HepG2 (cell line): ENCODE measurements around the gene TMEM132D.

Source experiments
- CHD2 ChIP-seq: IDR thresholded peaks from 2 replicates; pipeline ENCODE4 v1.6.1; 2011; ENCODE audit warnings: low read depth, low read length, improper control_type of control experiment
- FOXA3 ChIP-seq: IDR thresholded peaks from 2 replicates; pipeline ENCODE4 v1.6.1; 2016; ENCODE audit warnings: missing genetic modification reagents, missing compliant biosample characterization
- TBL1XR1 ChIP-seq: fragments of 150-350 bp; IDR thresholded peaks from 2 replicates; pipeline ENCODE4 v1.6.1; 2014; ENCODE audit warnings: borderline replicate concordance, low read length; ENCODE audit not compliant: partially characterized antibody
- ZNF274 ChIP-seq: sonication (generic); formaldehyde crosslinking; IDR thresholded peaks from 2 replicates; pipeline ENCODE4 v1.5.1; 2020; ENCODE audit warnings: mild to moderate bottlenecking, missing genetic modification reagents
- ZNF670 ChIP-seq: sonication (generic); formaldehyde crosslinking; IDR thresholded peaks from 2 replicates; pipeline ENCODE4 v1.8.0; 2022; ENCODE audit warnings: mild to moderate bottlenecking, missing genetic modification reagents, borderline replicate concordance
- ZSCAN29 ChIP-seq: sonication (generic); formaldehyde crosslinking; conservative IDR thresholded peaks from 2 replicates; pipeline ENCODE4 v1.4.0; 2020; ENCODE audit warnings: mild to moderate bottlenecking, missing genetic modification reagents
- ZSCAN31 ChIP-seq: sonication (generic); formaldehyde crosslinking; IDR thresholded peaks from 2 replicates; pipeline ENCODE4 v1.5.0; 2020; ENCODE audit warnings: low read depth, mild to moderate bottlenecking, missing genetic modification reagents
- TF ChIP-seq, protein P1 (sequence below): sonication (generic); formaldehyde crosslinking; IDR thresholded peaks from 2 replicates; pipeline ENCODE4 v1.5.0; 2020; ENCODE audit warnings: mild to moderate bottlenecking, missing genetic modification reagents, moderate library complexity
- TF ChIP-seq, protein P2 (sequence below): sonication (generic); formaldehyde crosslinking; IDR thresholded peaks from 2 replicates; pipeline ENCODE4 v1.5.1; 2020; ENCODE audit warnings: mild to moderate bottlenecking, missing genetic modification reagents, moderate library complexity
- TF ChIP-seq, protein P3 (sequence below): IDR thresholded peaks from 2 replicates; pipeline ENCODE4 v1.6.1; 2016; ENCODE audit warnings: low read depth, missing genetic modification reagents, missing compliant biosample characterization
- TF ChIP-seq, protein P4 (sequence below): sonication (generic); formaldehyde crosslinking; IDR thresholded peaks from 2 replicates; pipeline ENCODE4 v1.4.0; 2020; ENCODE audit warnings: missing genetic modification reagents

DNA sequence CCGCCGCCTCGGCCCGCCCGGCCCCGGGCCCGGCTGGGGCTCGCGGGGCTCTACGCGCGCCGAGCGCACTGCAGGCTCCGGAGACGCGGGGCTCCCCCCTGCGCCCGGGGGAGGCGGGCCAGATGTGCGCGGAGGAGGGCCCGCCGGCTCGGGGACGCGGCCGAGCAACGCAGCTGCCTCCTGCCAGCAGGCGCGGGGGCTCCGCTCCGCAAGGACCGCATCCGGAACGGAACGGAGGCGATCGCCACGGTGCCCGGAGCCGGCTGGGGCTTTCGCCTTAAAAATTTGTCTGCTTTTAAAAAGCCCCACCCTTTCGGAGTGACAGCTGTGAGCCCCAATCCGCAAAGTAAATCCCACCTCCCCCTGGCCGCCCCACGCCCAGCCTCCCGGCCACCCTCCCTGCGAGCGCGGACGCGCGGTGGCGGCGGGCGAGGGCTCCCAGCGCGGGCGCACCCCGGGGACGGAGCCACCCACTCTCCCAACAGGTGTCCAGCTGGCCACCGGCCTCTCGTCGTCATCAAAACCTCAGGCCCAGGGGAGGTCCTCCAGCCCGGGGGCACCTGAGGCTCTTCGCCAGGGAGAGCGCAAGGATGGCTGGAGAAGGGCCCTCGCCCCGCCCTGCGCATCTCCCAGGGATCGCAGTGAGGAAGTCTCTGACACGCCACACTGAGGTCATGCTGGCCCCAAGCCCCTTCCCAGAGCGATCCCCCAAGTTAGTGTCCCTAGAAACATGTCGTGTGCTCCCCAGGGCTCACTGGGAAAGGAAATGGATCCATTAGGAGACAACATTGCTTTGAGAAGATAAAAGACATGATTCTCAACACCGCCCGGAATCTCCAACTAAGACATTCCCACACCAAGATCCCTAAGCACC lies at the start of gene TMEM132D:
- TF ChIP-seq ZNF670 (no peak), ZSCAN31 (CRISPR knock-in tag) (no peak), FOXA3 (CRISPR knock-in tag) (no peak), ZSCAN29 (CRISPR knock-in tag) (no peak), TBL1XR1 (no peak), ZNF274 (CRISPR knock-in tag) (no peak), CHD2 (no peak)
- TF ChIP-seq, protein P1, sequence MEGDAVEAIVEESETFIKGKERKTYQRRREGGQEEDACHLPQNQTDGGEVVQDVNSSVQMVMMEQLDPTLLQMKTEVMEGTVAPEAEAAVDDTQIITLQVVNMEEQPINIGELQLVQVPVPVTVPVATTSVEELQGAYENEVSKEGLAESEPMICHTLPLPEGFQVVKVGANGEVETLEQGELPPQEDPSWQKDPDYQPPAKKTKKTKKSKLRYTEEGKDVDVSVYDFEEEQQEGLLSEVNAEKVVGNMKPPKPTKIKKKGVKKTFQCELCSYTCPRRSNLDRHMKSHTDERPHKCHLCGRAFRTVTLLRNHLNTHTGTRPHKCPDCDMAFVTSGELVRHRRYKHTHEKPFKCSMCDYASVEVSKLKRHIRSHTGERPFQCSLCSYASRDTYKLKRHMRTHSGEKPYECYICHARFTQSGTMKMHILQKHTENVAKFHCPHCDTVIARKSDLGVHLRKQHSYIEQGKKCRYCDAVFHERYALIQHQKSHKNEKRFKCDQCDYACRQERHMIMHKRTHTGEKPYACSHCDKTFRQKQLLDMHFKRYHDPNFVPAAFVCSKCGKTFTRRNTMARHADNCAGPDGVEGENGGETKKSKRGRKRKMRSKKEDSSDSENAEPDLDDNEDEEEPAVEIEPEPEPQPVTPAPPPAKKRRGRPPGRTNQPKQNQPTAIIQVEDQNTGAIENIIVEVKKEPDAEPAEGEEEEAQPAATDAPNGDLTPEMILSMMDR (CRISPR knock-in tag), result no peak
- TF ChIP-seq, protein P2, sequence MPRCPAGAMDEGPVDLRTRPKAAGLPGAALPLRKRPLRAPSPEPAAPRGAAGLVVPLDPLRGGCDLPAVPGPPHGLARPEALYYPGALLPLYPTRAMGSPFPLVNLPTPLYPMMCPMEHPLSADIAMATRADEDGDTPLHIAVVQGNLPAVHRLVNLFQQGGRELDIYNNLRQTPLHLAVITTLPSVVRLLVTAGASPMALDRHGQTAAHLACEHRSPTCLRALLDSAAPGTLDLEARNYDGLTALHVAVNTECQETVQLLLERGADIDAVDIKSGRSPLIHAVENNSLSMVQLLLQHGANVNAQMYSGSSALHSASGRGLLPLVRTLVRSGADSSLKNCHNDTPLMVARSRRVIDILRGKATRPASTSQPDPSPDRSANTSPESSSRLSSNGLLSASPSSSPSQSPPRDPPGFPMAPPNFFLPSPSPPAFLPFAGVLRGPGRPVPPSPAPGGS (CRISPR knock-in tag), result no peak
- TF ChIP-seq, protein P3, sequence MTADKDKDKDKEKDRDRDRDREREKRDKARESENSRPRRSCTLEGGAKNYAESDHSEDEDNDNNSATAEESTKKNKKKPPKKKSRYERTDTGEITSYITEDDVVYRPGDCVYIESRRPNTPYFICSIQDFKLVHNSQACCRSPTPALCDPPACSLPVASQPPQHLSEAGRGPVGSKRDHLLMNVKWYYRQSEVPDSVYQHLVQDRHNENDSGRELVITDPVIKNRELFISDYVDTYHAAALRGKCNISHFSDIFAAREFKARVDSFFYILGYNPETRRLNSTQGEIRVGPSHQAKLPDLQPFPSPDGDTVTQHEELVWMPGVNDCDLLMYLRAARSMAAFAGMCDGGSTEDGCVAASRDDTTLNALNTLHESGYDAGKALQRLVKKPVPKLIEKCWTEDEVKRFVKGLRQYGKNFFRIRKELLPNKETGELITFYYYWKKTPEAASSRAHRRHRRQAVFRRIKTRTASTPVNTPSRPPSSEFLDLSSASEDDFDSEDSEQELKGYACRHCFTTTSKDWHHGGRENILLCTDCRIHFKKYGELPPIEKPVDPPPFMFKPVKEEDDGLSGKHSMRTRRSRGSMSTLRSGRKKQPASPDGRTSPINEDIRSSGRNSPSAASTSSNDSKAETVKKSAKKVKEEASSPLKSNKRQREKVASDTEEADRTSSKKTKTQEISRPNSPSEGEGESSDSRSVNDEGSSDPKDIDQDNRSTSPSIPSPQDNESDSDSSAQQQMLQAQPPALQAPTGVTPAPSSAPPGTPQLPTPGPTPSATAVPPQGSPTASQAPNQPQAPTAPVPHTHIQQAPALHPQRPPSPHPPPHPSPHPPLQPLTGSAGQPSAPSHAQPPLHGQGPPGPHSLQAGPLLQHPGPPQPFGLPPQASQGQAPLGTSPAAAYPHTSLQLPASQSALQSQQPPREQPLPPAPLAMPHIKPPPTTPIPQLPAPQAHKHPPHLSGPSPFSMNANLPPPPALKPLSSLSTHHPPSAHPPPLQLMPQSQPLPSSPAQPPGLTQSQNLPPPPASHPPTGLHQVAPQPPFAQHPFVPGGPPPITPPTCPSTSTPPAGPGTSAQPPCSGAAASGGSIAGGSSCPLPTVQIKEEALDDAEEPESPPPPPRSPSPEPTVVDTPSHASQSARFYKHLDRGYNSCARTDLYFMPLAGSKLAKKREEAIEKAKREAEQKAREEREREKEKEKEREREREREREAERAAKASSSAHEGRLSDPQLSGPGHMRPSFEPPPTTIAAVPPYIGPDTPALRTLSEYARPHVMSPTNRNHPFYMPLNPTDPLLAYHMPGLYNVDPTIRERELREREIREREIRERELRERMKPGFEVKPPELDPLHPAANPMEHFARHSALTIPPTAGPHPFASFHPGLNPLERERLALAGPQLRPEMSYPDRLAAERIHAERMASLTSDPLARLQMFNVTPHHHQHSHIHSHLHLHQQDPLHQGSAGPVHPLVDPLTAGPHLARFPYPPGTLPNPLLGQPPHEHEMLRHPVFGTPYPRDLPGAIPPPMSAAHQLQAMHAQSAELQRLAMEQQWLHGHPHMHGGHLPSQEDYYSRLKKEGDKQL, result no peak
- TF ChIP-seq, protein P4, sequence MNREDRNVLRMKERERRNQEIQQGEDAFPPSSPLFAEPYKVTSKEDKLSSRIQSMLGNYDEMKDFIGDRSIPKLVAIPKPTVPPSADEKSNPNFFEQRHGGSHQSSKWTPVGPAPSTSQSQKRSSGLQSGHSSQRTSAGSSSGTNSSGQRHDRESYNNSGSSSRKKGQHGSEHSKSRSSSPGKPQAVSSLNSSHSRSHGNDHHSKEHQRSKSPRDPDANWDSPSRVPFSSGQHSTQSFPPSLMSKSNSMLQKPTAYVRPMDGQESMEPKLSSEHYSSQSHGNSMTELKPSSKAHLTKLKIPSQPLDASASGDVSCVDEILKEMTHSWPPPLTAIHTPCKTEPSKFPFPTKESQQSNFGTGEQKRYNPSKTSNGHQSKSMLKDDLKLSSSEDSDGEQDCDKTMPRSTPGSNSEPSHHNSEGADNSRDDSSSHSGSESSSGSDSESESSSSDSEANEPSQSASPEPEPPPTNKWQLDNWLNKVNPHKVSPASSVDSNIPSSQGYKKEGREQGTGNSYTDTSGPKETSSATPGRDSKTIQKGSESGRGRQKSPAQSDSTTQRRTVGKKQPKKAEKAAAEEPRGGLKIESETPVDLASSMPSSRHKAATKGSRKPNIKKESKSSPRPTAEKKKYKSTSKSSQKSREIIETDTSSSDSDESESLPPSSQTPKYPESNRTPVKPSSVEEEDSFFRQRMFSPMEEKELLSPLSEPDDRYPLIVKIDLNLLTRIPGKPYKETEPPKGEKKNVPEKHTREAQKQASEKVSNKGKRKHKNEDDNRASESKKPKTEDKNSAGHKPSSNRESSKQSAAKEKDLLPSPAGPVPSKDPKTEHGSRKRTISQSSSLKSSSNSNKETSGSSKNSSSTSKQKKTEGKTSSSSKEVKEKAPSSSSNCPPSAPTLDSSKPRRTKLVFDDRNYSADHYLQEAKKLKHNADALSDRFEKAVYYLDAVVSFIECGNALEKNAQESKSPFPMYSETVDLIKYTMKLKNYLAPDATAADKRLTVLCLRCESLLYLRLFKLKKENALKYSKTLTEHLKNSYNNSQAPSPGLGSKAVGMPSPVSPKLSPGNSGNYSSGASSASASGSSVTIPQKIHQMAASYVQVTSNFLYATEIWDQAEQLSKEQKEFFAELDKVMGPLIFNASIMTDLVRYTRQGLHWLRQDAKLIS (CRISPR knock-in tag), result no peak
